K562 treated with DMSO at 1 percent for 12 hours (cell line): ENCODE measurements around the gene GDPD5. TPM values are rescaled to one million over a fixed set of nuclear protein-coding genes. Genes with fewer than 3 reads are reported as not detected.

Experiments
- total RNA-seq: library from RNA; unstranded; fragments of 300-600 nt; gene quantifications from 2 replicates; pipeline ENCODE4 v1.2.3, GENCODE V29; 2022; ENCODE audit not compliant: insufficient read depth

Gene GDPD5
- total RNA-seq, result 28.0 and 64.7 TPM in 2 replicates

GRCh38 chr11:75525433-75526191 is at the start of gene GDPD5:
Gene GDPD5, minus strand, starts transcription at chr11:75525941. Its CDS starts 48,206 bp downstream, at chr11:75477735.

DNA sequence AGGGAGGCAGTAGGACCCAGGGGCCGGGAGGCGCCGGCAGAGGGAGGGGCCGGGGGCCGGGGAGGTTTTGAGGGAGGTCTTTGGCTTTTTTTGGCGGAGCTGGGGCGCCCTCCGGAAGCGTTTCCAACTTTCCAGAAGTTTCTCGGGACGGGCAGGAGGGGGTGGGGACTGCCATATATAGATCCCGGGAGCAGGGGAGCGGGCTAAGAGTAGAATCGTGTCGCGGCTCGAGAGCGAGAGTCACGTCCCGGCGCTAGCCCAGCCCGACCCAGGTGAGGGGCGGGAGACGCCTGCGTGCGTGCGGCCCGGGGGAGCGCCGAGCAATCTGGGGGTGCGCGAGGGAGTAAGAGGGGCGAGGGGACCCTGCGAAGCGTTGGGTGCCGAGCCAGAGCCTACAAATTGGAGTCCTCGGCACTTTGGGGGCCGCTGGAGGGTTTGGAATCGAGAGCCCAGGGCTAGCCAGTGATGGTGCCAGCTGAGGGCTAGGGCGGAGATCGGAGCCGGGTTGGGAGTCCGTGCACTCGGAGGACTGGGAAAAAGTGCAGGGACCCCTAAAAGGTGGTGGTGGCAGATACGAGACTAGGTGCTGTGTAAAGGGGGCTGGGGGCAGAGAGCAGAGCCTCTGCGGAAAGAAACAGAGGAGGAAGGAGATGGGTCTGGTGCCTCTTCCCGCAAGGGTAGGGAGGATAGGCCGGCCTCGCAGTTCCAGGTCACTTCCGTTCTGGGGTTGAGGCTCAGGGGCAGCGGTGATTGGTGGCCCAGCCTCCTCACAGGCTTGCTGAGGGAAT is 36.5 kb upstream of the GDPD5 start, which contains the start of gene SERPINH1:
TSS of gene SERPINH1 (plus strand) at position 206 of the 788 bp plus-strand sequence. CDS start 4,097 bp downstream, outside the sequence.

DNA sequence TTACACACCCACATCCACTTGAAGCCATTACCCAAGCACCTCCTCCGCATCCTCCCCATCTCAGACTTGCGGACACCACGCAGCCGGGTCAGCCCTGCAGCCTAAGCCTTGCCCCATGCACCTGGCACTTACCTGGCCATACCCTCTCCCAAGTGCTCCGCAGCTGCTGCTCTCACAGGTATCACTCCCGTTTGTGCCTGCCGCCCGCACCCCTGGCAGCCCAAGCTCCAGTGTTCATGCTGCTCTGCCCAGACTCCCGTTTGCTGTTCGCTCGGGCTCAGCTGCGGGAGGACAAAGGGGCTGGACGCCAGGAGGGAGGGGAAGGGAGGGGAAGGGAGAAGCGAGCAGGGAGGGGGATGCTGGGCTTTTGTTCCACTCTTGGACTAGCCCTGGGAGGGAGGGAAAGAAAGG is 92.8 kb downstream of the GDPD5 start, which contains the start of gene KLHL35:
TSS of gene KLHL35 (minus strand) at position 293 of the 411 bp plus-strand sequence. CDS start 2,574 bp downstream, outside the sequence.

GRCh38 chr11:75399344-75400145 is 126.2 kb downstream of the GDPD5 start, which contains the start of gene RPS3:
Gene RPS3, plus strand, starts transcription at chr11:75399518. Its CDS starts 30 bp downstream, at chr11:75399548.

Other genes with a start within 250 kb of the GDPD5 start
- 17.8 and 52.5 TPM in 2 replicates for gene ARRB1, start 174.3 kb downstream of the GDPD5 start, total RNA-seq
- 5,508 and 7,806 TPM in 2 replicates for gene RPS3, start 126.4 kb downstream of the GDPD5 start, total RNA-seq
- gene KLHL35, start 92.7 kb downstream of the GDPD5 start, total RNA-seq, result 0.60 TPM in 1 of 2 replicates, not detected in the other
- 135 and 159 TPM in 2 replicates for gene SERPINH1, start 36.3 kb upstream of the GDPD5 start, total RNA-seq
- gene MAP6, start 143.1 kb upstream of the GDPD5 start, total RNA-seq, result not detected in 2 replicates
- not detected in 2 replicates for gene MOGAT2, start 191.9 kb upstream of the GDPD5 start, total RNA-seq
- gene DGAT2, start 242.8 kb upstream of the GDPD5 start, total RNA-seq, result 4.1 and 4.4 TPM in 2 replicates